Retinal pigment epithelial cell (primary cell): Measurements from ENCODE around the gene FUT7.
"Not testable (repeated sequence)": the region's sequence is repeated elsewhere in the genome, so short reads cannot be mapped to it uniquely, and the experiment has no call there.

Experiments
- DNase-seq: peaks from one replicate; pipeline ENCODE4 v3.0.0-alpha.2; 2010; ENCODE audit warnings: low read depth
- H3K4me3 ChIP-seq: 2 replicates; pipeline ENCODE4 v1.5.1; 2011; ENCODE audit warnings: mild to moderate bottlenecking, low read length, control low read depth, moderate library complexity
- TF ChIP-seq, protein P1 (sequence below): conservative IDR thresholded peaks from 2 replicates; pipeline ENCODE4 v1.5.1; 2011; ENCODE audit warnings: low read depth, low read length, control low read depth, inconsistent platforms

The FUT7 gene

GRCh38 chr9:137065336-137065967, 33.6 kb upstream of the FUT7 start:
- no peak for DNase-seq
- TF ChIP-seq, protein P1, sequence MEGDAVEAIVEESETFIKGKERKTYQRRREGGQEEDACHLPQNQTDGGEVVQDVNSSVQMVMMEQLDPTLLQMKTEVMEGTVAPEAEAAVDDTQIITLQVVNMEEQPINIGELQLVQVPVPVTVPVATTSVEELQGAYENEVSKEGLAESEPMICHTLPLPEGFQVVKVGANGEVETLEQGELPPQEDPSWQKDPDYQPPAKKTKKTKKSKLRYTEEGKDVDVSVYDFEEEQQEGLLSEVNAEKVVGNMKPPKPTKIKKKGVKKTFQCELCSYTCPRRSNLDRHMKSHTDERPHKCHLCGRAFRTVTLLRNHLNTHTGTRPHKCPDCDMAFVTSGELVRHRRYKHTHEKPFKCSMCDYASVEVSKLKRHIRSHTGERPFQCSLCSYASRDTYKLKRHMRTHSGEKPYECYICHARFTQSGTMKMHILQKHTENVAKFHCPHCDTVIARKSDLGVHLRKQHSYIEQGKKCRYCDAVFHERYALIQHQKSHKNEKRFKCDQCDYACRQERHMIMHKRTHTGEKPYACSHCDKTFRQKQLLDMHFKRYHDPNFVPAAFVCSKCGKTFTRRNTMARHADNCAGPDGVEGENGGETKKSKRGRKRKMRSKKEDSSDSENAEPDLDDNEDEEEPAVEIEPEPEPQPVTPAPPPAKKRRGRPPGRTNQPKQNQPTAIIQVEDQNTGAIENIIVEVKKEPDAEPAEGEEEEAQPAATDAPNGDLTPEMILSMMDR, result no peak
- no peak overlapping the region for H3K4me3 ChIP-seq

GRCh38 chr9:137064880-137065164, 32.9 kb upstream of the FUT7 start:
- H3K4me3 ChIP-seq, result no peak overlapping the region
- TF ChIP-seq, protein P1, result no peak
- no peak for DNase-seq

DNA sequence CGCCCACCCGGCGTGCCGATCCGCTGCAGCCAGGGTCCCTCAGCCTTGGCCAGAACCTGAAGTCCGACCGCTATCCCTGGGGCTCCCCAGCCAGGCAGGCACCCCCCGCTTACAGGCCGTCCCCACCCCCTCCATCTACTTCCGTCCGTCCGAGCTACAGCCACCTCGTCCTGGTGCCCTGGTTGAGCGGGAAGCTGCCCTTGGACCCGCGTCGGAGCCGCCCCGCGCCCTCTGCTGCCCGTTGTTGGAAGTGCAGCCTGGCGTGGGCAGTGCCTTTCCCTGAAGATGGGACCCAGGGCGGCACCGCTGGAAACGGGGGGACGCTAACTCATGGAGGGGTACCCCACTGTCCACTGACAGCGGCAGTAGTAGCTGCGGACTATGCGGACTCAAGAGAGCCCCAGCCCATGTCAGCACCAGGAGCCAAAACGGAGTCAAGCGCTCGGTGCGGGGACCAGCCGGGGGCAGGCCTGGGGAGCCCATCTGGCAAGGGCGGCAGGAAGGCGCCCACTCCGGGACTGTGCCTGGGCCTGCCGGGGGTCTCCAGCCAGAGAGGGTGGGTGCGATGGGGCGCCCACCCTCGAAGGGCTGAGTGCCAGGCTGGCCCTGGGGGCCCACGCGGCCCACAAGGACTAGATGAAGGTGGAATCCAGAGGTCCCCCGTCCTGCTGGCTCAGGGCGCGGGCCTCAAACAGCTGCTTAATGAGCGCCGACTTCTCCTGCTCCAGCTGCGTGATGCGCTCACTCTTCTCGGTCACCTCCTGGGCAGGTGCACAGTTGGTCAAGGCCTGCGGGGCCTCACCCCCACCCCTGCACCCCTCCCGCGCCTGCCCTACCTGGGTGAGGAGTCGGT, 32.4 kb upstream of the FUT7 start:
- no peak for DNase-seq
- TF ChIP-seq, protein P1, result peak; percentile 91
- H3K4me3 ChIP-seq, result no peak overlapping the region

- DNase-seq, result no peak
- no peak overlapping the region for H3K4me3 ChIP-seq
- TF ChIP-seq, protein P1, result no peak
Measured at GRCh38 chr9:137063311-137064026, 31.6 kb upstream of the FUT7 start.

DNA sequence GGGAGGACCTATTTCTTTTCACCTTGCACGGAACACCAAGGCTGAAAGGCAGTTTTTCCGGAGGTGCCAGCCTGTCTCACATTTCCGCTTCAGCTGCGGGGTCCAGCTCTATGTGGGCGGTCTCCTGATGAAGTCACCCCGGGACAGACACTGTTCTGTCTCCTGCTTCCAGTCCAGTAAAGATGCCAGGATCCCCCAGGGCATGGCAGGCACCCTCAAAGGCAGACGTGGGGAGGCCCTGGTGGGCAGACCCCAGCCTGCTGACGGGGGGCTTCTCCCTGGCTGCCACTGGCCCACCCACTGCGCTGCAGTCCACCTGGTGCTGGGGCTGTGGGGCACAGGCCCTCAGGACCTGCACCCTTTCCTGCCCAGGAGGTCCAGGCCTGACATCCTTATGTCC, 30.9 kb upstream of the FUT7 start:
- not testable (repeated sequence) for H3K4me3 ChIP-seq, DNase-seq

GRCh38 chr9:137062384-137062783, 30.5 kb upstream of the FUT7 start:
- DNase-seq, result no peak
- TF ChIP-seq, protein P1, result no peak
- H3K4me3 ChIP-seq, result no peak overlapping the region

DNA sequence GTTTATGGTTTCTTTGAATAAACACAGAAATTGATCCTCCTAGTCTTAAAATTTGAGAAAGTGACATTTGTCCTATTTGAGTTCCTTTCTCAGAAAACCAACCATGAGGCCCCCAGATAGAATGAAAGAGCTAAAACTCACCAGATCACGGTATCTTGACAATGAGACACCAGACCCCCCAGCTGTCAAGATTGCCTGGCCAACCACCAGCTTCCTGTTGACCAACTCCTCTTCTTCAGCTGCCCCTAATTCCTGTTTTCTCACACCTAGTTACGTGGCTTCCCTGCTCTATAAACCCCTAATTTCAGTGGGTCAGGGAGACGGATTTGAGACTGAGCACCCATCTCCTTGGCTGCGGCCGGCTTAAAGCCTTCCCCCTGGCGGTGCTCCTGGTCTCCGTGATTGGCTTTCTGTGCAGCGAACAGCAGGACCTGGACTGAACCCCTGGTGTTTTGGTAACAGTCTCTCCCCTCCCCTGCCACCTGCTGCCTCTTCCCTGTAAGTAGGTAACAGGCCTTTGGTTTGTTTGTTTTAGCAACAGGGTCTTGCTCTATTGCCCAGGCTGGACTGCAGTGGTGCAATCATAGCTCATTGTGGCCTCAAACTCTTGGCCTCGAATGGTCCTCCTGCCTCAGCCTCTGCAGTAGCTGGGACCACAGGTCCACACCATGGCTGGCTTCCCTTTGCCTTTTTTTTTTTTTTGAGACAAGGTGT, 26.8 kb upstream of the FUT7 start:
- no peak overlapping the region for H3K4me3 ChIP-seq
- no peak for DNase-seq
- TF ChIP-seq, protein P1, result no peak
